HG02840 (cell line): Measurements from ENCODE around the gene PELI2.

Experiments used
- ATAC-seq: cut with Tn5 transposase; IDR thresholded peaks from one replicate; pipeline ENCODE4 v1.9.1; 2021; ENCODE audit warnings: mild to moderate bottlenecking, moderate library complexity, moderate number of reproducible peaks; ENCODE audit not compliant: unreplicated experiment, low FRiP score

PELI2 gene

DNA sequence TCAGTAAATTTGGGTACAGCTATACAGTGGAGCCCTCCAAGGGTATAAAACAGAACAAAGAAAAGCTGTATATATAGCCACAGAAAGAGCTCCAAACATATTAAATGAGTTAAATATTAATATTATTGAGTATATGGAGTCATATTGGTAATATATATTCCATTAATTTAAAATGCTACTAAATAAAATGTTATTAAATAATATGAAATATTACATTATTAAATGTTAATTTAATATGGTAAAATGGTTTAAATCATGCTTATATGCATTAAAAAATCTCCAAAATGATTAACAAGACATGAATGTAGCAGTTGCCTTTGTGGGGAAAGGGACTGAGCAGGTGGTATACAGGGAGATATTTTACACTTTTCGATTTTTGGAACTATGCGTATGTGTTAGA is 164.0 kb downstream of the PELI2 start:
- no peak for ATAC-seq

DNA sequence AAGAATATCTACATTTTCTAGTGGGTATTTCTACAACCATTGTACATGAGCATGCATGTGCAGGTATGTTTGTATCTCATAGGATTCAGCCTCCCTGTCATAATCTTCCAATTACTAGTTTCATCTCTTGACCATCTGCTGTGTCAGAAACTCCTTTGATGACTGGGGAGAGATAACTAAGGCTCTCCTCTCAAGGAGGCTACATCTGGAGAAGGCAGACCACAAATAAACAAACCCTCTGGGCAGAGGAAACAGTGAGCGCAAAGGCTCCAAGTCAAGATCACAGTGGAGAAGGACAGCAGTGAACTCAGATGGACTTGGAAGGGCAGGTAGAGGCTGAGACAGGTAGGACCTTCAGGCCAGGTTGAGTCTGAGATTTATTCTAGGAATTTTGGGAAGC is 166.4 kb downstream of the PELI2 start:
- ATAC-seq, result no peak

- no peak for ATAC-seq
Observed at GRCh38 chr14:56289155-56289554, 170.9 kb downstream of the PELI2 start.

DNA sequence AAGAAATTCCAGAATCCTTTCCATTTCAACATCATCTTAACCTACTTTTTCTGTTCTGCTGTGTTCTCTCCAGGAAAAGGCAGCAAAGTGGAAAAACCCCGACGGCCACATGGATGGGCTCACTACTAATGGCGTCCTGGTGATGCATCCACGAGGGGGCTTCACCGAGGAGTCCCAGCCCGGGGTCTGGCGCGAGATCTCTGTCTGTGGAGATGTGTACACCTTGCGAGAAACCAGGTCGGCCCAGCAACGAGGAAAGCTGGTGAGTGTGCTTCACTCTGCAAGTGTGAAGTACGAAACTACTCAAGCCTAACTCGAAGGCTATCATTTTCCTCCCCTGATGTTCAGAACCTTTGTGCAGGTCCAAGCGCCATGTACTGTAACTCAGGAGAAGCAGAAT is 172.0 kb downstream of the PELI2 start:
- ATAC-seq, result no peak

GRCh38 chr14:56292970-56293369 is 174.8 kb downstream of the PELI2 start:
- ATAC-seq, result no peak

DNA sequence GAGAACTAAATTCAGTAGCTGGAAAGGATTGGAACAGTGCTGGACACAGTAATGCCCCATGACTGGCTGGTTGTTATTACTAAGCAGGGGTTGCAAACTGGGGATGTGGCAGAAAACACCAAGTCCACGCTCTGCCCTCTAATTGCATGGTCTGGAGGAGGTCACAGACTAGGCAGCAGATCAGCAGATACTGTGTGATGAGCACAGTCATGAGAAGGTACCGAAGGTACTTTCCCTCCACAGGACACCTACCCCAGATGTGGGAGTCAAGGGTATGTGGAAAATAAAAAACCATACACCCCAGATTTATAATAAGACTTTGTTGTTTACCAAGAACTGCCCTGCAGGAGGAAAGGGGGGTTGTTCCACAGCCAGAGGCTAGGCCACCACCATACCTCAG is 175.3 kb downstream of the PELI2 start:
- ATAC-seq, result no peak

DNA sequence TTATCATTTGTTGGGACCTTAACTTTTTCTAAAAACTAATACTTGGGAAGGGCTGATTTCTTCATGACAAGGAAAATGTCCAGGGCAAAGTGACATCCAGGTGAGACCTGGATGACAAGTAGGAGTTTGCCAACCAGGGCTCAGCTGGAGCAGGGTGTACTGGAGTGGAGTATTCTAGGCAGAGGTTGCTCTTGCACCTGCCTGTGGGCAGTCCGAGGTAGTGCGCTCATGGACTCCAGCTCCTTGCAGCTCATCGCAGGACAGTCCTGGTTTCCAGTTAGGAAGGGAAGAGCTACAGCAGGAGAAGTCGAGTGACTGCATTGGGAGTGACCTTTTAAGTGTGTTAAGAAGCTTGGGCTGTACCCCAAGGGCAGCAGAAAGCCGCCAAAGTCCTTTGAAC is 175.9 kb downstream of the PELI2 start:
- no peak for ATAC-seq

DNA sequence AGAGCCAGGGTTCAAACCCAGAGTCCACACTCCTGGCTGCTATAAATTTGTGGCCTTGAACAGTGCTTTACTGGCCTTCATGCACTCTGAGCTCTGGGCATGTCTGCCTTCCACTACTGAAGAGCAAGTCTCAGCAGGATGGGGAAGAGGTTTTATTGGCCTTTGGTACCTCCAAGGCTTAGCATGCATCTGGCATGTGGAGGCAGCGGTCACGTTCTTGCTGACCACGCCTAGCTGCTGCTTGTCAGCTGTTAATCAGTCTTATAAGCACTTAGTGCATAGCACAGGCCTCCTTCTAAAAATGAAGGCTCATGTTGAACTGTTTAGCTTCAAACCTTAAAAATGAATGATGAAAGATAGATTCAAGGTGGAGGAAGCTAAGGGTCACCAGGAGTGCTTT is 177.5 kb downstream of the PELI2 start:
- no peak for ATAC-seq

GRCh38 chr14:56297449-56297848 is 179.2 kb downstream of the PELI2 start:
- no peak for ATAC-seq

- ATAC-seq, result no peak
Observed at GRCh38 chr14:56299306-56299984, 181.2 kb downstream of the PELI2 start.

DNA sequence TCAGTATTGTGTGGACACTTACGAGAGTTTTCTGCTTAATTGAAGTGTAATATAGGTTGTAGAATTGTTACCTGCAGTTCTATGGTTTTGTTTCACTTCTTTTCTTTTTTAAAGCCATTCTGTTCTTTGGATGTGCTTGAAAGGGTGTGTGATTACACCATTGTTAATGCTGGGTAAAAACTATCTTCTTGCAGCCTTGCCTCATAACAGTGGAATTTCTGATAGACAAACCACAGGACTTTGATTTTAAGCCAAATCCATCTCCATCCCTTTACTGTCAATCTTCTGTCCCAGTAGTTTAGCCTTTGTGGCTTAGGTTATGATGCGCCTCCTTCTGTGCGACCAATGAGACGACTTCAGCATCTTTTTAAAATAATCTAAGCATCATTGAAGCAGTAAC is 182.3 kb downstream of the PELI2 start:
- ATAC-seq, result no peak

DNA sequence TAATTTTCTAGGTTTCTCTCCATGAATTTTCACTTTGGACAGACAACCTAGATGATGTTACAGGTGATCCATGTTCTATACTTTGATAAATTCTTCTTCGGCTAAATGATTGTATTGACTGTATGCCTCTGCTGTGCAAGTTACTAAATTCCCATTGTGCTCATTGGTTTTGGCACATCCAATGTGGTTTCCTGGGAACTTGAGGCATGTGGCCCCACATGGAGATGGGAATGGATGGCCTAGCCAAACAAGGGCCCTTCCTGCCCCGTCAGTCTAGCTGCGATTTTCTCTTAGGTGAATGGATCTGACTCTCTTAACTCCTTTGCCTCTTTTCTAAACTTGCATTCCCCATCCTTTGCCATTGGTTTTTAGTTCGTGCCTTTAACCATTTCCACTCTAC is 186.2 kb downstream of the PELI2 start:
- ATAC-seq, result no peak

- no peak for ATAC-seq
Observed at GRCh38 chr14:56309198-56309597, 191.0 kb downstream of the PELI2 start.

DNA sequence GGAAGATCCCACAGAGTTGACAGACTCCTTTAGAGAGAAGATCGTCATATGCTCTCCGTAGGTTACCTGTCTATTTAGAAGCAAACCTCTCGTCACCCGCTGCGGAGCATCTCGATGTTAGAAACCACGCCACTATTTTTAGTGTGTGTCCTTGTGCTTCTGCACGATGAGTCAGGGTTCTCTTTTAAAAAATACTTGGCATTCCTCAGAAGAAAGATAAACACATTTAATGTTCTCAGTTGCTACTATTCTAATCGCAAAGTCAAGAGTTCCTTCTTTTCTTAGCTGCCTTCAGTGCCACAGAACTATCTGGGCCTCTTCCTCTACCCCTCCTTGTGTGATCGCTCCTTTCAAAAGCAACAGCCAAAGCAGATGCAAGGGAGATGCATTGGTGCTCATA is 192.4 kb downstream of the PELI2 start:
- no peak for ATAC-seq

DNA sequence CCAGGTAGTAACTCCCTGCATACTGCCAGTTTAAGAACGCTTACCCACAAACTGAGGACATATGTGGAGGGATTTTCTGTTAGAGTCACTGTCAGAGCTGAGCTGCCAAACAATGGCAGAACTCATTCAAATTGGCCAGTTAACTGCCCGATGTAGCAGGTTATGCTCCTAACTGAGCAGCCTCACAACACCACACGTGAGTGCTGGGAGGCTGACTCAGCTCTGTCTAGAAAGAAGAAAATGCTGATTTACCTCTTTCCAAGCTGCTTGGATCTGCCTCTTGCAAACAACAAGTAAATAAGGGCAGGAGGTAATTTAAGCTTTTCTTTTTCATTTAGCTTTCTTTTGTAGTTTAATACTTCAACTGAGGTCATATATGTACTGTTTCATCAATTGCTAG is 195.6 kb downstream of the PELI2 start:
- ATAC-seq, result no peak

DNA sequence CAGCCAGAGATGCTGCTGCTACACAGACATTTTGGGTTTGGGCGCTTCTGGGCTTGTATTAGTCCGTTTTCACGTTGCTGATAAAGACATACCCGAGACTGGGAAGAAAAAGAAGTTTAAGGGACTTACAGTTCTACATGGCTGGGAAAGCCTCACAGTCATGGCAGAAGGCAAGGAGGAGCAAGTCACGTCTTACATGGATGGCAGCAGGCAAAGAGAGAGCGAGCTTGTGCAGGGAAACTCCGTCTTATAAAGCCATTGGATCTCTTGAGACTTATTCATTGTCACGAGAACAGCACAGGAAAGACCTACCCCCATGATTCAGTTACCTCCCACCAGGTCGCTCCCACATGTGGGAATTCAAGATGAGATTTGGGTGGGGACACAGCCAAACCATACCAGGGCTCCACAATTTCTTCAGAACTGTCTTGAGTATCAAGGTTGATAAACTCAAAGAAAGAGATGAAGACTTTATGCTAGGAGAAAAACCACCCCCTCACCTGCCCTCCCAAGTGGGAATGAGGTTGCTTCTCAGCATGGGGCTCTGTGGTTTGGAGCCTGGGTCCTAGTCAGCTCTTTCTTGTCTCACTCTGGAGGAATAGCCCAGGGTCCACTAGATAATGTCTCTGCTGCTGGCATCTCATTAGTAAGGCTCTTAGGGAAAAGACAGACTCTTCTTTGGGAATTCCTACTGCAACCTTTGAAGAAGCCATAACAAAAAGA is 200.3 kb downstream of the PELI2 start:
- no peak for ATAC-seq

- no peak for ATAC-seq
Observed at GRCh38 chr14:56321861-56322260, 203.7 kb downstream of the PELI2 start.

DNA sequence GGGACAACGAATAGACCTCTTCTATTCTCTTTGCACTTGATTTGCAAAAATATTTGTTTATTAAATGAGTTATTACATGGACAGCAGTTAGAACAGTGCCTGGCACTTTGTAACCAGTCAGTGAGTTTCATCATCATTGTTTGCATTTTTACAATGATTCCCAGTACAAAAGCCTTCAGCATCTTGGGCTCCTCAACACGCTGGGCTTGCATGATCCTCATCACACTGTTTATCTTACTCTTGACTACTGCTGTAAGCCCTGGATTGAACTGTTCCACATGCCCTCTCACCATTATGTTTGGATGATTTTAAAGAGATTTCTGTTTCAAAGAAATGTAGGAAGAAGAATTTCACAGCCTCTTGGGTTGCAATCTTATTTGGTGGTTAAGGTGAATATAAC is 204.3 kb downstream of the PELI2 start:
- no peak for ATAC-seq

GRCh38 chr14:56324454-56324853 is 206.2 kb downstream of the PELI2 start:
- ATAC-seq, result no peak

DNA sequence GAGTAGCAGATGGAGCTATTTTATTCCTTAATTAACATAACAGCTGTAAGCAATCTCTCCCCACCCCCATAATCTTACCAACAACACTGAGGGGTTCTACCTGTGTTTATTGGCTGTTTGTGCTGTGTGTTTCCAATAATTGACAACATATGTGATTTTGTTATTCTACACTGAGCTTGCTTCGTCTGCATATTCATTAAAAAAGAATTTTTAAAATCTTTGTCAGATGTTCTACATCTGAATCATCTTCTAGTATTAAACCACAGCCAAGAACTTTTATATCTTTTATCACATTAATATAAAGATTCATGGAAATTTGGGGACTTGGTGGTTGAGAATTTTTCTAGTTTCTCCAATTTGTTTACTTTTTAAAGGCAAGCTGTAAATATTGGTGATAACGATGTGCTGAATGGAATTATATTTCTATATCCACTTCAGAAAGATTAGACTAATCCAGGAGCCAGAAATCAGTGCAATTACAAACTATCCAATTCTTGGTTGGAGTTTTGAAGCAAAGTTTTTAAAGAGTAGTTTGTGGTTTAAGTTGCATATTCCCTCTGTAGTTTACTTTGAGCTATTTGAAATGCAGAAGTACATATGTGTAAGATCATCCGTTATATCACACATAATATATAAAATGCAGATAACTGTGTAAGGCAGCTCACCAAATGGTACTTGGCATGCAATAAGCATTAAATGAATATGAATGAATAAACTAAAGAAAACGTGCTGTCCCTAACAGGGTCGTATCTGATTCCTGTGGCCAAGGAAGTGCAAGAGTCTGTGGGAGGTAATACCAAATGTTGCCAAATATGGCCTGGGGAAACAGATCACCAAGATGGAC is 206.9 kb downstream of the PELI2 start:
- no peak for ATAC-seq

GRCh38 chr14:56328021-56328420 is 209.8 kb downstream of the PELI2 start:
- ATAC-seq, result no peak
